ENCODE results near the gene EIF4E1B.

GRCh38 chr5:176692839-176693476 is 62.5 kb downstream of the EIF4E1B start:
- no peak for TF ChIP-seq FOXM1 (IDR thresholded peaks at IDR 0.05; ENCODE audit: borderline replicate concordance)
- TF ChIP-seq FOXK2 (IDR thresholded peaks at IDR 0.05), result no peak
- TF ChIP-seq CTBP1 (IDR thresholded peaks at IDR 0.05; ENCODE audit: borderline replicate concordance), result peak; percentile 69; the same call in 1 of the 2 replicates
- no peak for TF ChIP-seq PKNOX1 (IDR thresholded peaks at IDR 0.05)
- TF ChIP-seq TARDBP (IDR thresholded peaks at IDR 0.05), result no peak
- no peak; the same call in 1 of the 2 replicates for TF ChIP-seq LEF1 (IDR thresholded peaks at IDR 0.05; ENCODE audit: borderline replicate concordance)
- TF ChIP-seq FOXA1 (IDR thresholded peaks at IDR 0.05), result no peak
- no peak for TF ChIP-seq SP1 (IDR thresholded peaks at IDR 0.05)
- no peak for TF ChIP-seq NFRKB (IDR thresholded peaks at IDR 0.05)
- TF ChIP-seq SUZ12 (IDR thresholded peaks at IDR 0.05), result no peak

All from HEK293T (cell line).